Small intestine (tissue), 7 donors: Measurements from ENCODE around the gene ITGB5. TPM values are rescaled to one million over a fixed set of nuclear protein-coding genes. Genes with fewer than 3 reads are reported as not detected.
"Not testable (repeated sequence)": the region's sequence is repeated elsewhere in the genome, so short reads cannot be mapped to it uniquely, and the experiment has no call there.

Experiments
- DNase-seq, 2 donors: peaks; one replicate each; pipeline versions ENCODE4 v3.0.0 to v3.0.0-alpha.2; 2013
- FAIRE-seq: peaks from 2 replicates; lab custom pipeline; 2012; peaks lifted over from hg19 to GRCh38; lab: Jason Lieb, UNC
- H3K27ac ChIP-seq, 3 donors: one replicate each; pipeline ENCODE4 v1.5.1; 2013; ENCODE audit warnings: low read length in 2 of 3, mild to moderate bottlenecking in 2 of 3, control low read depth in 1 of 3, inconsistent platforms in 1 of 3, low read depth in 1 of 3, moderate library complexity in 1 of 3
- H3K27me3 ChIP-seq, 3 donors: one replicate each; pipeline ENCODE4 v1.6.1; 2013; ENCODE audit warnings: low read length in 3 of 3, inconsistent platforms in 1 of 3; ENCODE audit not compliant: control insufficient read depth in 3 of 3, insufficient read depth in 3 of 3
- H3K36me3 ChIP-seq, 3 donors: one replicate each; pipeline ENCODE4 v1.6.1; 2013; ENCODE audit warnings: low read length in 3 of 3, inconsistent platforms in 1 of 3, low read depth in 1 of 3, mild to moderate bottlenecking in 1 of 3, moderate library complexity in 1 of 3; ENCODE audit not compliant: control insufficient read depth in 3 of 3, insufficient read depth in 2 of 3
- H3K4me1 ChIP-seq, 3 donors: one replicate each; pipeline ENCODE4 v1.6.1; 2013; ENCODE audit warnings: low read length in 2 of 3, inconsistent platforms in 1 of 3, low read depth in 1 of 3, mild to moderate bottlenecking in 1 of 3, moderate library complexity in 1 of 3; ENCODE audit not compliant: control insufficient read depth in 3 of 3, insufficient read depth in 2 of 3
- H3K4me3 ChIP-seq, 3 donors: one replicate each; pipeline ENCODE4 v1.5.1; 2013; ENCODE audit warnings: low read length in 3 of 3, control low read depth in 1 of 3, inconsistent platforms in 1 of 3, low read depth in 1 of 3, mild to moderate bottlenecking in 1 of 3, moderate library complexity in 1 of 3
- H3K9me3 ChIP-seq, 2 donors: one replicate each; pipeline ENCODE4 v1.6.1; 2013; ENCODE audit warnings: low read depth in 1 of 2, low read length in 1 of 2; ENCODE audit not compliant: control insufficient read depth in 2 of 2, insufficient read depth in 1 of 2
- WGBS, 3 donors: extraction: QIAGEN DNeasy Blood & Tissue Kit; methylation state at CpG; one replicate each; pipeline ENCODE4 v1.1.7; 2013; 5-methylcytosine and 5-hydroxymethylcytosine counted together
- polyA plus RNA-seq, 4 donors: library from polyadenylated mRNA; stranded (reverse) in 3 of 4; unstranded in 1 of 4; fragments of 200-250 nt in 3 of 4; fragments of 120-200 nt in 1 of 4; gene quantifications; one replicate each; pipeline versions ENCODE4 v1.2.1 to v1.2.3, GENCODE V29; 2013
- donor health status: healthy with polysubstance abuse.
- donor health status: control.
- donor health status: control.
- donor health status: Bipolar disorder and iron deficiency.
- donor health status: healthy.

ITGB5 gene
- polyA plus RNA-seq, 4 donors, result 9.4 to 74.3 (median 21.9) TPM

DNA sequence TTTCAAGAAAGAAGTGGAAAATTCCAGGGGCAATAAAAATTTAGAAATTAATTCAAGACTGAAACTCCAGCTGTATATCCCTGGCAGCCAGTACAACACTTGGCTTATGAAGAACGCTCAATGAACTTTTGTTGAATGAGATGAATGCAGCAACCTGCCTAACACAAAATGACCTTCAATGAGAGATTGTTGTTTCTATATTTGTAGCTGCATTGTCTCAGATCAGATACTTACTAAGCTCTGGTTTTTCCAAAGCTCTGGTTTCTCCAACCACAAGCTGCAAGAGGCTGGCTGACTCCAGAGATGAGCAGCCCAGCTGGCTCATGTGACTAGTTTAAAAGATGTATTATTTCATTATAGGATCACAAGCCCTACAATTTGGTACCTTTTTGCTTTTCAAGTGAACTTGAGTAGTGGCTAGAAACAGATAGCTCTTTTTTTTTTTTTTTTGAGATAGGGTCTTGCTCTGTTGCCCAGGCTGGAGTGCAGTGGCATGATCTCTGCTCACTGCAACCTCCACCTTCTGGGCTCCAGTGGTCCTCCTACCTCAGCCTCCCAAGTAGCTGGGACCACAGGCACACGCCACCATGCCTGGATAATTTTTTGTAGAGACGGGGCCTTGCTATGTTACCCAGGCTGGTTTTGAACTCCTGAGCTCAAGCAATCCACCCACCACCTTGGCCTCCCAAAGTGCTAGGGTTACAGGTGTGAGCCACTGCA is 99.5 kb downstream of the ITGB5 start:
- FAIRE-seq (no peak), DNase-seq (no peak)
- 90 to 96% (median 95%) methylated on average over 3 of the region's 3 CpGs for WGBS, 3 donors
- Histone ChIP-seq H3K4me1 (peaks cover 3 to 17% (median 10%) of the 10 kb centered on the region in 3 donors), H3K36me3 (peaks cover 0 to 26% (median 0%) of the 10 kb centered on the region in 3 donors), H3K27me3 (no peaks in the 10 kb centered on the region), H3K4me3 (no peak overlapping the region), H3K9me3 (peaks cover 0 to 21% of the 10 kb centered on the region in 2 donors), H3K27ac (no peak overlapping the region)

DNA sequence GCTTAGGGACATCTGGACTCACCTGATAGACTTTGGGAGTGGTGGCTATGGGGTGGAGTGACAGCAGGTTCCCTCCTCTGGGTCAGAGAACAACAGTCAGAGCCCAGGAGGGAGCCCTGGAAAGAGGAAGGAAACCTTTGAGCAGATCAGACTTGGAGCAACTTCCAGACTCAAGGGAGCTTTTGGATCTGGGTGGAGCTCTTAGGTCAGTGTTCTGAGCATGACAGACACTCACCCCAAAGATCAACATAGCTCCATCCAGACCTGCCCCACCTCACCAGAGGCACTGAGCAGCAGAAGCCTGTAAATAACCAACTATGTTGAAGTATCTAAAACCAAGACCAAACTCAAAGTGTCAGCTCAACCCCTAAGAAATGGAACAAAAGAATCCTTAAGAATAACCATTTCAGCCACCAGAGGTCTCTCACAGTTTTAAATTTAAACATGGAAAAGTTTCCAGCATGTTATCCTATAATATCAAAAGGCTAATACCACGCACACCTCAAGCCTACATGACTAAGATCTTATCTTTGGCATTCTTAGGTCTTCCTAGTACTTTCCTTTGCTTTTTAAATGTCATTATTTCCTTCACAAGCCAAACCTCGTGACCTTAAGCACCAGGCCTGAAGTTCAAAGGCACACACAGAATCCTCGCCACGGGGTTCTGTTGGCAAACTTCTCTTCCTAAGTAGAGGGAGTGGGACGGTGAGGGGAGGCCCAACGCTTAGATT is 100.5 kb downstream of the ITGB5 start:
- Histone ChIP-seq H3K36me3 (peaks cover 0 to 29% (median 0%) of the 10 kb centered on the region in 3 donors), H3K27me3 (no peaks in the 10 kb centered on the region), H3K27ac (peak overlapping the region in 2 of 3 donors; percentile 13 to 26), H3K9me3 (peaks cover 0 to 21% of the 10 kb centered on the region in 2 donors), H3K4me1 (peaks cover 3 to 19% (median 10%) of the 10 kb centered on the region in 3 donors), H3K4me3 (no peak overlapping the region)
- 46 to 55% (median 52%) methylated on average over 6 of the region's 6 CpGs for WGBS, 3 donors
- DNase-seq, result peak; percentile 59 to 70
- no peak for FAIRE-seq

DNA sequence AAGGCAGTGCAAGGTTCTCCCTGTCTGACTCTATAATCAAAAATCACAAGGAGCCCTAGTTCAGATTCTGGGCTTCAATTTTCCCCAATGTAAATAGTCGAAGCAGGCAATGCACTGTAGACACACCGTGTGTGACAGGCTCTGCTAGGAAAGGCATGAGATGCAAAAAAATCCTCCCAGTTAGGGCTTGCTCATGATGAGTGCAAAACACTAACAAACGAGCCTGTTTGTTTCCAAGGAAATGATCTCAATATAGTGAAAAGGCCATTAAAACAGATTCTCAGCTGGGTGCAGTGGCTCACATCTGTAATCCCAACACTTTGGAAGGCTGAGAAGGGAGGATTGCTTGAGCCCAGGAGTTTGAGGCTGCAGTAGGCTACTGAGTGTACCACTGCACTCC is 101.2 kb downstream of the ITGB5 start:
- peaks cover 3 to 26% (median 12%) of the 10 kb centered on the region in 3 donors for H3K4me1 ChIP-seq
- H3K27me3 ChIP-seq, result no peaks in the 10 kb centered on the region
- FAIRE-seq (no peak), DNase-seq (no peak)
- WGBS, 3 donors, result 60 to 83% (median 77%) methylated on average over 3 of the region's 3 CpGs
- peaks cover 0 to 28% (median 0%) of the 10 kb centered on the region in 3 donors for H3K36me3 ChIP-seq
- H3K4me3 ChIP-seq, result no peak overlapping the region
- H3K27ac ChIP-seq, result peak overlapping the region in 1 of 3 donors; percentile 13
- peaks cover 0 to 19% of the 10 kb centered on the region in 2 donors for H3K9me3 ChIP-seq

DNA sequence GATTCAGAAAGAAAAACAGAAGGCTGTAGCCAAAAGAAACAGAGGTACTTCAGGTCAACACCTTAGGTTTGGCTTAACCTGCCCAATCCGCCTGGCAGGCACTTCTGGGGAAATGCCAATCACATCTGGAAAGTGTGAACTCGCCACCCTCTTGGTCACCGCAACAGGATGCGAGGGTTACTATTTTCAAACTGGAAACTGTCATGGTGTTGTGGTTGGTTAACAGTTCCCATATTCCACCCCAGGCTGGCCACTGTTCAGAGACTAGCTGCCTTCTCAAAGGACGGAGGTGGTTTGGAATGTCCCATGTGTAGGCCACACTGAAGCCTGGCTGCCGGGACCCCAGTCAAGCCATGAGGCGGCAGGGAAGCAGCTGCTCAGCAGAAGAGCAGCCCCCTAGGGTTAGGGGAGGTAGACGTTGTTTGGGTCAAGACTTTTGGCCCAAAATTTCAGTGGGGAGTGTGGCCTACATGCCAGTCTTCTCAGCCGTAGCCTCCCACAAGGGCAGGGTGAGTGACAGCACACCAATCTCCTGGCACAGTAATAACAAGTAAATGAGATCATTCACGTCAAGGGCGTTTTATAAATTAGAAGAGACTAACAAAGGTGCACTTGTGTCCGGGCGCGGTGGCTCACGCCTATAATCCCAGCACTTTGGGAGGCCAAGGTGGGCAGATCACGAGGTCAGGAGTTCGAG is 102.3 kb downstream of the ITGB5 start:
- peaks cover 0 to 40% (median 0%) of the 10 kb centered on the region in 3 donors for H3K36me3 ChIP-seq
- H3K4me1 ChIP-seq, result peaks cover 3 to 30% (median 14%) of the 10 kb centered on the region in 3 donors
- no peak overlapping the region for H3K4me3 ChIP-seq
- WGBS, 3 donors, result 85 to 88% (median 88%) methylated on average over 17 of the region's 17 CpGs
- DNase-seq, result no peak
- no peaks in the 10 kb centered on the region for H3K27me3 ChIP-seq
- no peak for FAIRE-seq
- H3K27ac ChIP-seq, result no peak overlapping the region
- peaks cover 0 to 12% of the 10 kb centered on the region in 2 donors for H3K9me3 ChIP-seq

DNA sequence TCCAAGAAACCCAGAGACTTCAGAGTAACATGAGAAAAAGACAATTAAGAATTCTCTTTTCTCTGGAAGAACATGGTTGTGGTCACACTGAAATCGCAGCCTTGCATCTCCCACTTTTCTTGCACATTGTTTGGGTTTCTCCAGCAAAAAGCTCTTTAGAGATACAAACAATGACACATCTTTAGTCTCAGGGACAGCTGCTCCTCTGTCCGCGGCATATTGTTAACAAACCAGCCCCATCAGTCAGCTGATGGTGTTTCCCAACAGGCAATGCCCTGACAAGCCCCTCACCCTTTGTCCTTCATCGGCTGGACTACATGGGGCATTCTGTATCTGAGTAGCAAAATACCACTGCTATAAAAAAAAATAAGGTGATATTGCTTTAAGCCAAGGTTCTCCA is 103.5 kb downstream of the ITGB5 start:
- DNase-seq, result no peak
- WGBS, 3 donors, result 81 to 92% (median 90%) methylated on average over 4 of the region's 4 CpGs
- no peaks in the 10 kb centered on the region for H3K27me3 ChIP-seq
- H3K9me3 ChIP-seq, result peaks cover 0 to 6% of the 10 kb centered on the region in 2 donors
- H3K4me1 ChIP-seq, result peaks cover 3 to 34% (median 14%) of the 10 kb centered on the region in 3 donors
- H3K27ac ChIP-seq, result no peak overlapping the region
- no peak for FAIRE-seq
- H3K36me3 ChIP-seq, result peaks cover 0 to 51% (median 0%) of the 10 kb centered on the region in 3 donors
- no peak overlapping the region for H3K4me3 ChIP-seq

DNA sequence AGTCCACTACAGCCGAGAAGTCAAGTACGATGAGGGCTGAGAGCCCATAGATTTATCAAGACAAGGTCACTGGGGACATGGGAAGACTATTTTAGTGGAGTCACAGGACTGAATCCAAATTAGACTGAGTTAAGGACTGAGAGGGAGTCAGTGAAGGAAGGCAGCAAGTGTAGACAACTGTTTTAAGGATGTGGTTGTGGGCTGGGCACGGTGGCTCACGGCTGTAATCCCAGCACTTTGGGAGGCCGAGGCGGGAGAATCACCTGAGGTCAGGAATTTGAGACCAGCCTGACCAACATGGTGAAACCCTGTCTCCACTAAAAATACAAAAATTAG is 104.8 kb downstream of the ITGB5 start:
- DNase-seq, H3K27me3 ChIP-seq, FAIRE-seq, H3K4me3 ChIP-seq, H3K9me3 ChIP-seq: not testable (repeated sequence)
- H3K4me1 ChIP-seq, result peaks cover 3 to 34% (median 14%) of the 10 kb centered on the region in 3 donors
- WGBS, 3 donors, result 77 to 94% (median 83%) methylated on average over 6 of the region's 6 CpGs
- H3K27ac ChIP-seq, result peak overlapping the region in 1 of 3 donors; percentile 4
- peaks cover 0 to 60% (median 0%) of the 10 kb centered on the region in 3 donors for H3K36me3 ChIP-seq

DNA sequence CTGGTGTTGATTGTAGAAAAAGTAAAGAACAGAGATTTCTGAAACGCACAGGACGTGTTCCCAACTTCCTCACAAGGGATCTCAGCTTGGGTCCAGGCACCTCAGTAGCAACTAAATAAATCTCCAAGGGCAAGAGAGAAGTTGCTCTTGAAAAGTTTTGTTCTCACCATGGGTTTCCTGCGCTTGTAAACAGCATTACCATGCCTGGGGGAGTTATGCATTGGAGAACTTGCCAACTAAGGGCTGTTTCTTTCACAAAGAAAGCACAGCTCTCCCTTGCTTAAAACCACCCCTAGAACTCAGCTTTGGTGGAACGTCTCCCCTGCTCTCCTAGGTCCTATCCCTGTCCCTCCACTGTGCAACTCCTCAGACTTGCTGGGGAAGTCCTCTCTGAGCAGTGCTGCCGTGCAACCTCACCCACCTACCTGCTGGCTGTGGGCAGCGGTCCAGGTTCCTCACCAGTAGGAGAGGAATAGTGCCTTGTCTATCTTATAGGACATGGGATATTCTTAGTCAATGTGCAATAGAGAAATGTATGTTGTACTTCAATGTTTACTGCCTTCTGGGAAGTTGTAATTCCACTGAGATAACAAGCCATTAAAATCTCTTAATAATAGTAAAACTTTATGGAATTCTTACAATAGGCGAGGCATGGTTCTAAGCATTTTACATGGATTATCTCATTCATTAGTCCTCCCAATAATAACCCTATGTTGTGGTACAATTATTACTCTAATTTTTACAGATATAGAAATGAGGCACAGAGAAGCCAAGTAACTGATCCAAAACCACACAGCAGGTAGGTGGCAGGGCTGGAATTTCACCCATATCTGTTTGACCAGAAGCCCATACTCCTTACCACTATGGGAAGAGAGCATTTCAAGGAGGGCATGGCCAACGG is 105.4 kb downstream of the ITGB5 start:
- peaks cover 3 to 29% (median 12%) of the 10 kb centered on the region in 3 donors for H3K4me1 ChIP-seq
- 63 to 78% (median 73%) methylated on average over 8 of the region's 8 CpGs for WGBS, 3 donors
- FAIRE-seq, result no peak

More for the DNA sequence above, 105.4 kb downstream of the ITGB5 start:
- H3K9me3 ChIP-seq, result no peaks in the 10 kb centered on the region
- H3K4me3 ChIP-seq, result no peak overlapping the region
- H3K27me3 ChIP-seq, result no peaks in the 10 kb centered on the region
- H3K36me3 ChIP-seq, result peaks cover 0 to 66% (median 0%) of the 10 kb centered on the region in 3 donors
- peak in 1 of 2 donors; percentile 19 for DNase-seq
- H3K27ac ChIP-seq, result peak overlapping the region; percentile 16 to 92 (median 69)
